GM21447 (cell line): ENCODE results near the gene MED25.

Experiments used
- ATAC-seq: cut with Tn5 transposase; IDR thresholded peaks from one replicate; pipeline ENCODE4 v1.9.1; 2021; ENCODE audit not compliant: unreplicated experiment

Gene MED25

GRCh38 chr19:49884109-49884508, 66.0 kb downstream of the MED25 start:
- no peak for ATAC-seq

- no peak for ATAC-seq
Measured at GRCh38 chr19:49884760-49885159, 66.7 kb downstream of the MED25 start.
